Measurements from ENCODE around the gene NOXRED1.

DNA sequence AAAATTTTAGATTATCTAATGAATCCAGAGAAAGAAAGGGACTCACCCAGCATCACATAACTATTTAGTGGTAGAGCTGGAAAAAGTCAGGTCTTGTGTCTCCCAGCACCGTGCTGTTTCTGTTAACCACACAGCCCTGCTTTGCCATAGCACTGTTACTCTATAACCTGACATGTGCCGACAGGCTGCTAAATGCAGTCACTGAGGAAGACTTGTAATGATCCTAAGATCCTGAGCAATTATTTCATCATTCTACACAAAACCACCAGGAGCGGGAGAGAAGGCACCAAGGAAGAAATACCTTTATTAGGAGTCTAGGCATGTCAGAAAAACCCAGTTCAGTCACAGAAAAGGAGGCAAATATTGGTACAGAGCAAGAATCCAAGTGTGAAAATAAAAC lies 3.1 kb upstream of the NOXRED1 start:
- TF ChIP-seq ZFP3 (CRISPR knock-in tag; IDR thresholded peaks at IDR 0.05) (no peak), ZNF565 (CRISPR knock-in tag; conservative IDR thresholded peaks at IDR 0.05; ENCODE audit: low read depth) (no peak), ZNF8 (CRISPR knock-in tag; IDR thresholded peaks at IDR 0.05) (no peak), TOX (CRISPR knock-in tag; IDR thresholded peaks at IDR 0.05; ENCODE audit: borderline replicate concordance) (no peak), ARNTL (CRISPR knock-in tag; IDR thresholded peaks at IDR 0.05; ENCODE audit: borderline replicate concordance, low read depth) (no peak), RARB (CRISPR knock-in tag; IDR thresholded peaks at IDR 0.05) (no peak), PPARA (CRISPR knock-in tag; IDR thresholded peaks at IDR 0.05; ENCODE audit: borderline replicate concordance) (no peak), ZFP30 (CRISPR knock-in tag; IDR thresholded peaks at IDR 0.05) (no peak), TCF4 (CRISPR knock-in tag; IDR thresholded peaks at IDR 0.05; ENCODE audit: borderline replicate concordance) (no peak), CSDC2 (CRISPR knock-in tag; IDR thresholded peaks at IDR 0.05) (no peak)
- TF ChIP-seq, protein P1, sequence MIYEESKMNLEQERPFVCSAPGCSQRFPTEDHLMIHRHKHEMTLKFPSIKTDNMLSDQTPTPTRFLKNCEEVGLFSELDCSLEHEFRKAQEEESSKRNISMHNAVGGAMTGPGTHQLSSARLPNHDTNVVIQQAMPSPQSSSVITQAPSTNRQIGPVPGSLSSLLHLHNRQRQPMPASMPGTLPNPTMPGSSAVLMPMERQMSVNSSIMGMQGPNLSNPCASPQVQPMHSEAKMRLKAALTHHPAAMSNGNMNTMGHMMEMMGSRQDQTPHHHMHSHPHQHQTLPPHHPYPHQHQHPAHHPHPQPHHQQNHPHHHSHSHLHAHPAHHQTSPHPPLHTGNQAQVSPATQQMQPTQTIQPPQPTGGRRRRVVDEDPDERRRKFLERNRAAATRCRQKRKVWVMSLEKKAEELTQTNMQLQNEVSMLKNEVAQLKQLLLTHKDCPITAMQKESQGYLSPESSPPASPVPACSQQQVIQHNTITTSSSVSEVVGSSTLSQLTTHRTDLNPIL (CRISPR knock-in tag; IDR thresholded peaks at IDR 0.05; ENCODE audit: low read depth): no peak
- TF ChIP-seq, protein P2, sequence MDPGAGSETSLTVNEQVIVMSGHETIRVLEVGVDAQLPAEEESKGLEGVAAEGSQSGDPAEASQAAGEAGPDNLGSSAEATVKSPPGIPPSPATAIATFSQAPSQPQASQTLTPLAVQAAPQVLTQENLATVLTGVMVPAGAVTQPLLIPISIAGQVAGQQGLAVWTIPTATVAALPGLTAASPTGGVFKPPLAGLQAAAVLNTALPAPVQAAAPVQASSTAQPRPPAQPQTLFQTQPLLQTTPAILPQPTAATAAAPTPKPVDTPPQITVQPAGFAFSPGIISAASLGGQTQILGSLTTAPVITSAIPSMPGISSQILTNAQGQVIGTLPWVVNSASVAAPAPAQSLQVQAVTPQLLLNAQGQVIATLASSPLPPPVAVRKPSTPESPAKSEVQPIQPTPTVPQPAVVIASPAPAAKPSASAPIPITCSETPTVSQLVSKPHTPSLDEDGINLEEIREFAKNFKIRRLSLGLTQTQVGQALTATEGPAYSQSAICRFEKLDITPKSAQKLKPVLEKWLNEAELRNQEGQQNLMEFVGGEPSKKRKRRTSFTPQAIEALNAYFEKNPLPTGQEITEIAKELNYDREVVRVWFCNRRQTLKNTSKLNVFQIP (CRISPR knock-in tag; IDR thresholded peaks at IDR 0.05; ENCODE audit: borderline replicate concordance, low read depth): no peak
- TF ChIP-seq, protein P3, sequence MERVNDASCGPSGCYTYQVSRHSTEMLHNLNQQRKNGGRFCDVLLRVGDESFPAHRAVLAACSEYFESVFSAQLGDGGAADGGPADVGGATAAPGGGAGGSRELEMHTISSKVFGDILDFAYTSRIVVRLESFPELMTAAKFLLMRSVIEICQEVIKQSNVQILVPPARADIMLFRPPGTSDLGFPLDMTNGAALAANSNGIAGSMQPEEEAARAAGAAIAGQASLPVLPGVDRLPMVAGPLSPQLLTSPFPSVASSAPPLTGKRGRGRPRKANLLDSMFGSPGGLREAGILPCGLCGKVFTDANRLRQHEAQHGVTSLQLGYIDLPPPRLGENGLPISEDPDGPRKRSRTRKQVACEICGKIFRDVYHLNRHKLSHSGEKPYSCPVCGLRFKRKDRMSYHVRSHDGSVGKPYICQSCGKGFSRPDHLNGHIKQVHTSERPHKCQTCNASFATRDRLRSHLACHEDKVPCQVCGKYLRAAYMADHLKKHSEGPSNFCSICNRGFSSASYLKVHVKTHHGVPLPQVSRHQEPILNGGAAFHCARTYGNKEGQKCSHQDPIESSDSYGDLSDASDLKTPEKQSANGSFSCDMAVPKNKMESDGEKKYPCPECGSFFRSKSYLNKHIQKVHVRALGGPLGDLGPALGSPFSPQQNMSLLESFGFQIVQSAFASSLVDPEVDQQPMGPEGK (CRISPR knock-in tag; IDR thresholded peaks at IDR 0.05; ENCODE audit: borderline replicate concordance): no peak

Data from SK-N-SH treated with all-trans-retinoic acid at 6 μM for 48 hours (cell line).